GM23338 (cell line): ENCODE data around the gene MYO9A. TPM values are rescaled to one million over a fixed set of nuclear protein-coding genes. Genes with fewer than 3 reads are reported as not detected.

Experiments used
- ATAC-seq: fragments of 200-7000 bp; cut with Tn5 transposase; 3 replicates; pipeline ENCODE4 v1.9.1; 2020
- DNase-seq: peaks from one replicate; pipeline ENCODE4 v3.0.0-alpha.2; 2015; ENCODE audit warnings: low spot score
- H2AFZ ChIP-seq: fragments of 200-600 bp; sonication (generic); 2 replicates; pipeline ENCODE4 v1.8.0; 2016; ENCODE audit warnings: antibody characterized with exemption, mild to moderate bottlenecking, moderate library complexity
- H3F3A ChIP-seq: fragments of 200-600 bp; sonication (generic); replicated peaks from 2 replicates; pipeline ENCODE4 v1.8.0; 2017; ENCODE audit warnings: antibody characterized with exemption, mixed run types, low read depth
- H3K27ac ChIP-seq: fragments of 200-600 bp; sonication (generic); 2 replicates; pipeline ENCODE4 v1.6.1; 2016; ENCODE audit warnings: low read depth
- H3K27me3 ChIP-seq: fragments of 200-600 bp; sonication (generic); 2 replicates; pipeline ENCODE4 v1.8.0; 2016; ENCODE audit warnings: mild to moderate bottlenecking, mixed run types, moderate library complexity; ENCODE audit not compliant: insufficient read depth
- H3K36me3 ChIP-seq: fragments of 200-600 bp; sonication (generic); 2 replicates; pipeline ENCODE4 v1.8.0; 2016; ENCODE audit warnings: mild to moderate bottlenecking; ENCODE audit not compliant: insufficient read depth
- H3K4me1 ChIP-seq: fragments of 200-600 bp; sonication (generic); 2 replicates; pipeline ENCODE4 v1.8.0; 2016; ENCODE audit warnings: mild to moderate bottlenecking, moderate library complexity; ENCODE audit not compliant: insufficient read depth
- H3K4me2 ChIP-seq: fragments of 200-600 bp; sonication (generic); 2 replicates; pipeline ENCODE4 v1.7.1; 2017; ENCODE audit warnings: mixed run types
- H3K4me3 ChIP-seq: fragments of 200-600 bp; sonication (generic); 2 replicates; pipeline ENCODE4 v1.6.1; 2016; ENCODE audit warnings: mixed run types
- H3K79me2 ChIP-seq: fragments of 200-600 bp; sonication (generic); replicated peaks from 2 replicates; pipeline ENCODE4 v1.8.0; 2017; ENCODE audit warnings: mild to moderate bottlenecking; ENCODE audit not compliant: insufficient read depth
- H3K9me2 ChIP-seq: fragments of 200-600 bp; sonication (generic); 2 replicates; pipeline ENCODE4 v1.8.0; 2017; ENCODE audit not compliant: insufficient read depth
- H4K20me1 ChIP-seq: fragments of 200-600 bp; sonication (generic); replicated peaks from 2 replicates; pipeline ENCODE4 v1.8.0; 2017; ENCODE audit warnings: mild to moderate bottlenecking; ENCODE audit not compliant: insufficient read depth
- H3K27ac Mint-ChIP-seq: 2 replicates; pipeline ENCODE4 v1.8.0; 2020; ENCODE audit warnings: inconsistent platforms, mild to moderate bottlenecking, moderate library complexity, mixed read lengths
- H3K27me3 Mint-ChIP-seq: 3 replicates; pipeline ENCODE4 v1.8.0; 2022; ENCODE audit warnings: low read depth, mild to moderate bottlenecking, moderate library complexity, mixed read lengths, inconsistent platforms; ENCODE audit not compliant: insufficient read depth, poor library complexity
- H3K36me3 Mint-ChIP-seq: 3 replicates; pipeline ENCODE4 v1.8.0; 2021; ENCODE audit warnings: low read depth, mild to moderate bottlenecking, inconsistent platforms, moderate library complexity, mixed read lengths
- H3K4me1 Mint-ChIP-seq: 3 replicates; pipeline ENCODE4 v1.8.0; 2020; ENCODE audit warnings: mild to moderate bottlenecking, inconsistent platforms, mixed read lengths
- H3K4me3 Mint-ChIP-seq: 3 replicates; pipeline ENCODE4 v1.8.0; 2021; ENCODE audit warnings: moderate library complexity, mild to moderate bottlenecking, inconsistent platforms, mixed read lengths
- H3K9me3 Mint-ChIP-seq: 3 replicates; pipeline ENCODE4 v1.8.0; 2020; ENCODE audit warnings: moderate library complexity, mild to moderate bottlenecking, inconsistent platforms, mixed read lengths
- CREB1 ChIP-seq: fragments of 250-450 bp; sonication (Bioruptor Pico); IDR thresholded peaks from 2 replicates; pipeline ENCODE4 v1.5.0; 2020; ENCODE audit warnings: low read depth, mild to moderate bottlenecking, moderate library complexity
- CTCF ChIP-seq, 2 experiments: fragments of 200-600 bp in 1 of 2; sonication (generic) in 1 of 2; conservative IDR thresholded peaks; 2 replicates each; pipeline versions ENCODE4 v1.5.1 to v1.6.1; 2016 to 2017; ENCODE audit warnings: antibody characterized with exemption in 2 of 2, low read depth in 2 of 2, mild to moderate bottlenecking in 2 of 2, moderate library complexity in 1 of 2
- EZH2 ChIP-seq: fragments of 200-600 bp; sonication (generic); IDR thresholded peaks from one replicate; pipeline ENCODE4 v1.8.0; 2017; ENCODE audit warnings: antibody characterized with exemption, mild to moderate bottlenecking, low read depth; ENCODE audit not compliant: unreplicated experiment
- EZH2phosphoT487 ChIP-seq: fragments of 200-600 bp; sonication (generic); IDR thresholded peaks from one replicate; pipeline ENCODE4 v1.8.1; 2018; ENCODE audit warnings: antibody characterized with exemption; ENCODE audit not compliant: unreplicated experiment
- JUNB ChIP-seq: IDR thresholded peaks from one replicate; pipeline ENCODE4 v1.6.1; 2016; ENCODE audit warnings: antibody characterized with exemption; ENCODE audit not compliant: unreplicated experiment
- NANOG ChIP-seq: IDR thresholded peaks from 2 replicates; pipeline ENCODE4 v1.6.1; 2016; ENCODE audit warnings: antibody characterized with exemption, borderline replicate concordance
- POLR2AphosphoS5 ChIP-seq: IDR thresholded peaks from 2 replicates; pipeline ENCODE4 v1.6.1; 2016; ENCODE audit warnings: antibody characterized with exemption, low read depth
- REST ChIP-seq: IDR thresholded peaks from one replicate; pipeline ENCODE4 v1.6.1; 2018; ENCODE audit warnings: antibody characterized with exemption; ENCODE audit not compliant: unreplicated experiment
- STAT1 ChIP-seq: IDR thresholded peaks from one replicate; pipeline ENCODE4 v1.6.1; 2016; ENCODE audit warnings: antibody characterized with exemption; ENCODE audit not compliant: unreplicated experiment
- ZNF114 ChIP-seq: fragments of 250-450 bp; sonication (Bioruptor Pico); IDR thresholded peaks from 2 replicates; pipeline ENCODE4 v1.5.0; 2020; ENCODE audit warnings: mild to moderate bottlenecking, moderate library complexity
- ZNF331 ChIP-seq: fragments of 250-450 bp; sonication (Bioruptor Pico); IDR thresholded peaks from 2 replicates; pipeline ENCODE4 v1.5.0; 2020; ENCODE audit warnings: low read depth, mild to moderate bottlenecking, moderate library complexity
- ZNF462 ChIP-seq: fragments of 250-450 bp; sonication (Bioruptor Pico); IDR thresholded peaks from 2 replicates; pipeline ENCODE4 v1.5.0; 2020; ENCODE audit warnings: mild to moderate bottlenecking, moderate library complexity
- polyA plus RNA-seq: library from polyadenylated mRNA; unstranded; fragments of >200 nt; fragmentation: Nextera tagmentation; extraction: Ambion mirVana; gene quantifications from 2 replicates; pipeline ENCODE4 v1.2.1, GENCODE V29; 2016
- total RNA-seq: library from RNA; depleted of rRNA; stranded (reverse); fragments of >200 nt; shearing (Covaris generic); gene quantifications from 2 replicates; pipeline ENCODE4 v1.2.3, GENCODE V29; 2014
- TF ChIP-seq, protein P1 (sequence below): IDR thresholded peaks from 2 replicates; pipeline ENCODE4 v1.6.1; 2016; ENCODE audit warnings: antibody characterized with exemption

Gene MYO9A
- total and polyA plus RNA-seq, 2 experiments from 2014 or later, result 11.6 to 32.8 TPM

GRCh38 chr15:72013703-72014102 lies 104.2 kb downstream of the MYO9A start:
- DNase-seq, result no peak
- Mint-ChIP-seq H3K4me1 (no peaks in the 10 kb centered on the region), H3K36me3 (no peaks in the 10 kb centered on the region), H3K27me3 (no peaks in the 10 kb centered on the region), H3K9me3 (no peaks in the 10 kb centered on the region), H3K4me3 (no peak overlapping the region), H3K27ac (no peak overlapping the region)
- Histone ChIP-seq H3K36me3 (no peaks in the 10 kb centered on the region), H3K27ac (no peak overlapping the region), H3K27me3 (no peaks in the 10 kb centered on the region), H4K20me1 (no peaks in the 10 kb centered on the region), H2AFZ (no peak overlapping the region), H3K4me1 (no peaks in the 10 kb centered on the region), H3K4me3 (no peak overlapping the region), H3F3A (no peaks in the 10 kb centered on the region), H3K4me2 (no peak overlapping the region), H3K9me2 (no peaks in the 10 kb centered on the region), H3K79me2 (no peaks in the 10 kb centered on the region)
- TF ChIP-seq ZNF462, result no peak
- no peak for TF ChIP-seq CTCF (conservative IDR thresholded peaks at IDR 0.05; ENCODE audit: low read depth in 2 of 2)
- TF ChIP-seq STAT1, result no peak
- TF ChIP-seq ZNF331 (CRISPR knock-in tag), result no peak
- no peak for TF ChIP-seq EZH2phosphoT487
- TF ChIP-seq REST, result no peak
- TF ChIP-seq, protein P1, sequence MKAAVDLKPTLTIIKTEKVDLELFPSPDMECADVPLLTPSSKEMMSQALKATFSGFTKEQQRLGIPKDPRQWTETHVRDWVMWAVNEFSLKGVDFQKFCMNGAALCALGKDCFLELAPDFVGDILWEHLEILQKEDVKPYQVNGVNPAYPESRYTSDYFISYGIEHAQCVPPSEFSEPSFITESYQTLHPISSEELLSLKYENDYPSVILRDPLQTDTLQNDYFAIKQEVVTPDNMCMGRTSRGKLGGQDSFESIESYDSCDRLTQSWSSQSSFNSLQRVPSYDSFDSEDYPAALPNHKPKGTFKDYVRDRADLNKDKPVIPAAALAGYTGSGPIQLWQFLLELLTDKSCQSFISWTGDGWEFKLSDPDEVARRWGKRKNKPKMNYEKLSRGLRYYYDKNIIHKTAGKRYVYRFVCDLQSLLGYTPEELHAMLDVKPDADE, result no peak
- no peak for TF ChIP-seq POLR2AphosphoS5
- TF ChIP-seq CREB1 (CRISPR knock-in tag), result no peak
- TF ChIP-seq EZH2, result no peak
- TF ChIP-seq ZNF114 (CRISPR knock-in tag), result no peak
- TF ChIP-seq NANOG, result no peak
- TF ChIP-seq JUNB, result no peak
- ATAC-seq, result no peak
